ENCODE measurements around the gene SDE2.

DNA sequence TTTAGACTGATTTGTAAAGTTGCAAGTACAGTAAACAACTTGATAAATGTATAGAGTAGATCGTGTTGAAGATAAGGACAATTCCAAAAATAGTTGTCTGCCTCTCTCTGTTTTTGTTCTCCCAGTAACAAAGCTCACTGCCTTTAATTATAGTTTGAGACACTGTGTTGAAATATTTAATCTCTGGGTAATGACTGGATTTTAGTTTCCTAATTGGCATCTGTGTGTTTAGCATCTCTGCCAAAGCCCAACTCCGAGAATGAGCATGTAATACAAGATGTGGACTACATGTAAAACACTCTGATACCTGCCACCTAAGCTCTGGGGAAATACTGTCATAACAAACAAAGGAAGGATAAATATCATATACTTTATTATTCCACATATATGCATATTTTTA lies 27.7 kb upstream of the SDE2 start:
- TF ChIP-seq, protein P1, sequence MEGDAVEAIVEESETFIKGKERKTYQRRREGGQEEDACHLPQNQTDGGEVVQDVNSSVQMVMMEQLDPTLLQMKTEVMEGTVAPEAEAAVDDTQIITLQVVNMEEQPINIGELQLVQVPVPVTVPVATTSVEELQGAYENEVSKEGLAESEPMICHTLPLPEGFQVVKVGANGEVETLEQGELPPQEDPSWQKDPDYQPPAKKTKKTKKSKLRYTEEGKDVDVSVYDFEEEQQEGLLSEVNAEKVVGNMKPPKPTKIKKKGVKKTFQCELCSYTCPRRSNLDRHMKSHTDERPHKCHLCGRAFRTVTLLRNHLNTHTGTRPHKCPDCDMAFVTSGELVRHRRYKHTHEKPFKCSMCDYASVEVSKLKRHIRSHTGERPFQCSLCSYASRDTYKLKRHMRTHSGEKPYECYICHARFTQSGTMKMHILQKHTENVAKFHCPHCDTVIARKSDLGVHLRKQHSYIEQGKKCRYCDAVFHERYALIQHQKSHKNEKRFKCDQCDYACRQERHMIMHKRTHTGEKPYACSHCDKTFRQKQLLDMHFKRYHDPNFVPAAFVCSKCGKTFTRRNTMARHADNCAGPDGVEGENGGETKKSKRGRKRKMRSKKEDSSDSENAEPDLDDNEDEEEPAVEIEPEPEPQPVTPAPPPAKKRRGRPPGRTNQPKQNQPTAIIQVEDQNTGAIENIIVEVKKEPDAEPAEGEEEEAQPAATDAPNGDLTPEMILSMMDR (IDR thresholded peaks at IDR 0.05 in 8 of 11, conservative IDR thresholded peaks at IDR 0.05 in 3 of 11) = no peak
- TF ChIP-seq POLR2AphosphoS5 (IDR thresholded peaks at IDR 0.05) = no peak
- TF ChIP-seq POLR2A (IDR thresholded peaks at IDR 0.05) = no peak
